Measurements from ENCODE around the gene ILK. TPM values are rescaled to one million over a fixed set of nuclear protein-coding genes. Genes with fewer than 3 reads are reported as not detected.

ILK gene
- total RNA-seq, 4 donors from 2014 or later = 59.8 to 83.8 (median 71.5) TPM

- Histone ChIP-seq H3K4me3 (no peak overlapping the region), H3K4me1 (peaks cover 23% of the 10 kb centered on the region)
Observed at GRCh38 chr11:6648501-6648900, 44.9 kb downstream of the ILK start.

GRCh38 chr11:6650104-6650503, 46.5 kb downstream of the ILK start:
- no peak for DNase-seq (ENCODE audit: low spot score in 2 of 2)
- H3K27me3 ChIP-seq = no peaks in the 10 kb centered on the region
- no peaks in the 10 kb centered on the region for H3K36me3 ChIP-seq
- TF ChIP-seq POLR2A (IDR thresholded peaks at IDR 0.05) = no peak
- no peak for TF ChIP-seq CTCF (IDR thresholded peaks at IDR 0.05)
- no peak for TF ChIP-seq POLR2AphosphoS5 (IDR thresholded peaks at IDR 0.05)
- no peak for TF ChIP-seq EP300 (IDR thresholded peaks at IDR 0.05)
- no peaks in the 10 kb centered on the region for H3K9me3 ChIP-seq
- no peak overlapping the region for H3K27ac ChIP-seq
- no peak overlapping the region for H3K4me3 ChIP-seq
- H3K4me1 ChIP-seq = peaks cover 36% of the 10 kb centered on the region

More at GRCh38 chr11:6648501-6648900, 44.9 kb downstream of the ILK start:
- WGBS = 59% methylated on average over 1 of the region's 1 CpG
- Histone ChIP-seq H3K9me3 (no peaks in the 10 kb centered on the region), H3K36me3 (no peaks in the 10 kb centered on the region), H3K27ac (no peak overlapping the region), H3K27me3 (no peaks in the 10 kb centered on the region)
- no peak for DNase-seq (ENCODE audit: low spot score in 2 of 2)
- TF ChIP-seq EP300 (IDR thresholded peaks at IDR 0.05) = no peak
- no peak for TF ChIP-seq POLR2A (IDR thresholded peaks at IDR 0.05)
- TF ChIP-seq CTCF (IDR thresholded peaks at IDR 0.05) = no peak
- no peak for TF ChIP-seq POLR2AphosphoS5 (IDR thresholded peaks at IDR 0.05)

- Histone ChIP-seq H3K27ac (no peak overlapping the region), H3K4me1 (peaks cover 33% of the 10 kb centered on the region), H3K9me3 (no peaks in the 10 kb centered on the region), H3K27me3 (no peaks in the 10 kb centered on the region), H3K36me3 (no peaks in the 10 kb centered on the region), H3K4me3 (no peak overlapping the region)
- DNase-seq (ENCODE audit: low spot score in 2 of 2) = no peak
- no peak for TF ChIP-seq POLR2A (IDR thresholded peaks at IDR 0.05)
- TF ChIP-seq CTCF (IDR thresholded peaks at IDR 0.05) = no peak
- no peak for TF ChIP-seq EP300 (IDR thresholded peaks at IDR 0.05)
- WGBS = 77% methylated on average over 6 of the region's 6 CpGs
Observed at GRCh38 chr11:6650980-6651379, 47.4 kb downstream of the ILK start.

- Histone ChIP-seq H3K9me3 (no peaks in the 10 kb centered on the region), H3K27me3 (no peaks in the 10 kb centered on the region), H3K4me1 (peaks cover 24% of the 10 kb centered on the region), H3K36me3 (no peaks in the 10 kb centered on the region), H3K27ac (no peak overlapping the region), H3K4me3 (no peak overlapping the region)
- no peak for TF ChIP-seq POLR2A (IDR thresholded peaks at IDR 0.05)
- no peak for TF ChIP-seq CTCF (IDR thresholded peaks at IDR 0.05)
- no peak for TF ChIP-seq POLR2AphosphoS5 (IDR thresholded peaks at IDR 0.05)
- no peak for TF ChIP-seq EP300 (IDR thresholded peaks at IDR 0.05)
- no peak for DNase-seq (ENCODE audit: low spot score in 2 of 2)
- 63% methylated on average over 3 of the region's 3 CpGs for WGBS
Observed at GRCh38 chr11:6652182-6652581, 48.6 kb downstream of the ILK start.

- WGBS = 87% methylated on average over 1 of the region's 1 CpG
- H3K4me1 ChIP-seq = peaks cover 19% of the 10 kb centered on the region
- DNase-seq (ENCODE audit: low spot score in 2 of 2) = no peak
- H3K27ac ChIP-seq = no peak overlapping the region
- H3K4me3 ChIP-seq = no peak overlapping the region
- H3K9me3 ChIP-seq = no peaks in the 10 kb centered on the region
- H3K36me3 ChIP-seq = no peaks in the 10 kb centered on the region
- H3K27me3 ChIP-seq = no peaks in the 10 kb centered on the region
- no peak for TF ChIP-seq CTCF (IDR thresholded peaks at IDR 0.05)
- TF ChIP-seq POLR2A (IDR thresholded peaks at IDR 0.05) = no peak
- TF ChIP-seq EP300 (IDR thresholded peaks at IDR 0.05) = no peak
- TF ChIP-seq POLR2AphosphoS5 (IDR thresholded peaks at IDR 0.05) = no peak
Observed at GRCh38 chr11:6653097-6653496, 49.5 kb downstream of the ILK start.

Data from suprapubic skin (tissue), 4 donors.